Adipose tissue (tissue), 3 donors: ENCODE data around the gene PTCH2. TPM values are rescaled to one million over a fixed set of nuclear protein-coding genes. Genes with fewer than 3 reads are reported as not detected.

Experiments
- H3K27ac ChIP-seq: one replicate; pipeline ENCODE4 v1.5.1; 2013; ENCODE audit warnings: low read depth, low read length
- WGBS, 3 donors: extraction: QIAGEN DNeasy Blood & Tissue Kit; methylation state at CpG; one replicate each; pipeline ENCODE4 v1.1.7; 2013; 5-methylcytosine and 5-hydroxymethylcytosine counted together
- polyA plus RNA-seq, 3 donors: library from polyadenylated mRNA; stranded (reverse); fragments of 200-250 nt; gene quantifications; one replicate each; pipeline ENCODE4 v1.2.3, GENCODE V29; 2013
- donor health status: healthy with polysubstance abuse.
- donor health status: Bipolar disorder and iron deficiency.
- donor health status: healthy.

PTCH2 gene, protein sequence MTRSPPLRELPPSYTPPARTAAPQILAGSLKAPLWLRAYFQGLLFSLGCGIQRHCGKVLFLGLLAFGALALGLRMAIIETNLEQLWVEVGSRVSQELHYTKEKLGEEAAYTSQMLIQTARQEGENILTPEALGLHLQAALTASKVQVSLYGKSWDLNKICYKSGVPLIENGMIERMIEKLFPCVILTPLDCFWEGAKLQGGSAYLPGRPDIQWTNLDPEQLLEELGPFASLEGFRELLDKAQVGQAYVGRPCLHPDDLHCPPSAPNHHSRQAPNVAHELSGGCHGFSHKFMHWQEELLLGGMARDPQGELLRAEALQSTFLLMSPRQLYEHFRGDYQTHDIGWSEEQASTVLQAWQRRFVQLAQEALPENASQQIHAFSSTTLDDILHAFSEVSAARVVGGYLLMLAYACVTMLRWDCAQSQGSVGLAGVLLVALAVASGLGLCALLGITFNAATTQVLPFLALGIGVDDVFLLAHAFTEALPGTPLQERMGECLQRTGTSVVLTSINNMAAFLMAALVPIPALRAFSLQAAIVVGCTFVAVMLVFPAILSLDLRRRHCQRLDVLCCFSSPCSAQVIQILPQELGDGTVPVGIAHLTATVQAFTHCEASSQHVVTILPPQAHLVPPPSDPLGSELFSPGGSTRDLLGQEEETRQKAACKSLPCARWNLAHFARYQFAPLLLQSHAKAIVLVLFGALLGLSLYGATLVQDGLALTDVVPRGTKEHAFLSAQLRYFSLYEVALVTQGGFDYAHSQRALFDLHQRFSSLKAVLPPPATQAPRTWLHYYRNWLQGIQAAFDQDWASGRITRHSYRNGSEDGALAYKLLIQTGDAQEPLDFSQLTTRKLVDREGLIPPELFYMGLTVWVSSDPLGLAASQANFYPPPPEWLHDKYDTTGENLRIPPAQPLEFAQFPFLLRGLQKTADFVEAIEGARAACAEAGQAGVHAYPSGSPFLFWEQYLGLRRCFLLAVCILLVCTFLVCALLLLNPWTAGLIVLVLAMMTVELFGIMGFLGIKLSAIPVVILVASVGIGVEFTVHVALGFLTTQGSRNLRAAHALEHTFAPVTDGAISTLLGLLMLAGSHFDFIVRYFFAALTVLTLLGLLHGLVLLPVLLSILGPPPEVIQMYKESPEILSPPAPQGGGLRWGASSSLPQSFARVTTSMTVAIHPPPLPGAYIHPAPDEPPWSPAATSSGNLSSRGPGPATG
- under 1 TPM; 0.26 to 0.56 (median 0.37) TPM for polyA plus RNA-seq

DNA sequence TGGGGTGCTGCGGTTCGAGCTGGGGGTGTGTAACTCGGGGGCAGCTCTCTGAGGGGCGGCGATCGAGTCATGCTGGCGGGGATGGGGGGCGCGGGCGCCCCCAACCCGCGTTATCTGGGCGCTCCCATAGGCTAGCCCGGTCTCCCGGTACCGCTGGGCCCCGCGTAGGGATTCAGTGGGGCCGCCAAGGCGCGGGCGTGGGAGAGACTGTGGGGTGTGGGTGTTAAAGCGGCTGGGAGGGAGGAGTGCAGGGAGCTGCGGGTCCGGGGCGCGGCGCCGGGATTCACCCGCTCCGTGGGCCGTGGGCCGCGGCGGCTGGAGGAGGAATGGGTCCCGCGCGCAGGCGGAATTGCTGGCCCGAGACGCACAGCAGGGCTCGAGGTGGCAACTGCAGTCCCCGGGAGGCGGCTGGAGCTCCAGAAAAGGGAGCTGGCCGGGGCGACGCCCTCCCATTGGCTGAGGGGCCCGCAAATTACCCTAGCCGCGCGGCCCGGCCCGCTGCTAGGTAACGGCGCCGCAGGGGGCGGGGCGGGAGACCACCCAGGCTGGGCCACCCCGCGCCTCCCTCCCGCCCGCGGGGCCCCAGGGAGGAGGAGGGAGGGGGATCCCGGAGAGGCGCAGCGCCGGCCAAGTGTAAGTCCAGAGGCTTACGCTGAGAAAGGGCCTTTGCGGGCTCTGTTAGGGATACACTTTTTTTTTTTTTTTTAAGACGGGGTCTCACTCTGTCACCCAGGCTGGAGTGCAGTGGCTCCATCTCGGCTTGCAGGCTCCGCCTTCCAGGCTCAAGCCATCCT lies at the start of gene PTCH2:
Gene PTCH2 (minus strand): TSS at position 392 of the 794 bp plus-strand sequence. CDS start 321 bp downstream, at position 71.
- no peak within 1 kb of the TSS for H3K27ac ChIP-seq
- 2 to 5% (median 2%) methylated on average over 50 to 72 of the region's 72 CpGs for WGBS, 3 donors

DNA sequence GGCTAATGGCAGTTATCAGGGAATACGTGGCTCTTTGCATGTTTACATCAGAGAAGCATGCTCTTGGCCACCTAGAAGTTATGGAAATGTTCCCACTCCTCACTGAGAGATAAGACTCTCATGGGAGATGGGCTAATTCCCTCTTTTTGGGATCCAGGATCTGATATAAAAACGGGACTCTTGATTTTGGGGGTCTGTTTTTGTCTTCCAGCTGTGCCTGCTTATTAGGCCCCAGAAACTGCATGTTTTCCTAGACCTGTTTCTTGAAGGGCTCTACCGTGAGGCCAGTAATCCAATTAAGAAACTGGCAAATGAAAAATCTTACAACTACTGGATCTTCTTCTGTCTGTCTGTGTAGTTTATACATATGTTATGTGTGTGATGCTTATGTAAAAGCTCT lies 47.0 kb upstream of the PTCH2 start:
- no peak overlapping the region for H3K27ac ChIP-seq
- 89 to 97% (median 92%) methylated on average over 3 of the region's 3 CpGs for WGBS, 3 donors

DNA sequence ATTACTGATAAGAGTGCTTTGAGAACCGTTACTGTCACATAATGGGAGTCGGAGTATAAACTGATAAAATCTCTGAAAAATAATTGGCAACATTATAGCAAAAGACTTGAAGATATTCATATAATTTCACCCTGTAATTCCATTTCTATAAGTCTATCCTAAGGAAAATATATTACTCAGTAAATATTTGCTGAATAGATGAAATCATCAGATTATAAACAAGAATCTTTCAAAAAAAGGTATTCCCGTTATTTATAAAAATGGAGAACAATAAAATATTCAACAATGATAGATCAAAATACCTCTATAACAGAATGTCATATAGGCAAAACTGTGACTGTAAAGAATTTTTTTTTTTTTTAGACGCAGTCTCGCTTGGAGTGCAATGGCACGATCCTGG lies 42.4 kb upstream of the PTCH2 start:
- 86 to 97% (median 87%) methylated on average over 6 of the region's 6 CpGs for WGBS, 3 donors
- H3K27ac ChIP-seq = no peak overlapping the region

DNA sequence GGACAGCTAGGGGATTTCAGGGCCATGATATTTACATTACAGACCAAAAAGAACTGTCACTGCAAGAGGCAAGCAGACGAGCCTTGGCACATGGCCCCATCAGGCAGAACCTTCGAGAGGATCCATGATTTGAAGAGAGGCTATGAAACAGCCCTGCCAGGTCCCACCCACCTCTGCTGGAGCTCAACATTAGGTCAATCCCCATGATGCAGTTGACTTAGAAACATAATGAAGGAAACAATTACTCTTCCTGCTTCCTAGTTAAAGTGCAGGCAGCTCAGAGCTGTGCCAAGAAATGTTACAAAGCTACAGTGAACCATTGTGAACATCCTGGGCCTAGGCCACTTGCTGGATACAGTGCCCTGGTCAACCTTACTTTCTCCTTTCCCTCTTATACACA lies 41.7 kb upstream of the PTCH2 start:
- no peak overlapping the region for H3K27ac ChIP-seq
- 47 to 67% (median 48%) methylated on average over 2 of the region's 2 CpGs for WGBS, 3 donors

DNA sequence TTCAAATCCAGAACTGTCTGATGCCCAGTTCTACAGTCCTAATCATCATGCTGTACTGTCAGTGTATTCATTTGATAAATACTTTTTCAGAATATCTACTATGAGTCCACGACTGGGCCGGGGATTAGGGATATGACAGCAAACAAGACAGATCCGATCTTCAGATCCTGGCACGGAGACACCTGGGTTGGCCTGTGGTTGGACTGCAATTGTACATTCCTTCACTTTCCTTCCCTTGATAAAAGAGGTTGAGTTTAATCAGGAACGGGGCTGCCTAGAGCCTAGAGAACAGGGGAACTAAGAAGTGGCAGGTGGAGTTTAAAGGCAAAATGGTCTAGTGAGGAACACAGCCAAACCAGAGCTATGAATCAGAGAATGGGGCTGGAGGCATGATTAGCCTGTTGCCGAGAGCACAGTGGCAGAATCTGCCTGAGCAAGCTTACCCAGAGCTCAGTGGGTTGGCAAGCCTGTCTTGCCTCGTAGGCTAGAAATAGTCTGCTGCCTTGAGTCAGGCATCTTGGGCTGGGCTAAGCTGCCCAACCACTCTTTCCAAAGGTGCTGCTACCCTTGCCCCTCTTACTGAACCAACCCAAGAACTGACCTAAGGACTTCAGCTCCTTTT lies 38.1 kb upstream of the PTCH2 start:
- WGBS, 3 donors = 87 to 96% (median 92%) methylated on average over 7 of the region's 7 CpGs

DNA sequence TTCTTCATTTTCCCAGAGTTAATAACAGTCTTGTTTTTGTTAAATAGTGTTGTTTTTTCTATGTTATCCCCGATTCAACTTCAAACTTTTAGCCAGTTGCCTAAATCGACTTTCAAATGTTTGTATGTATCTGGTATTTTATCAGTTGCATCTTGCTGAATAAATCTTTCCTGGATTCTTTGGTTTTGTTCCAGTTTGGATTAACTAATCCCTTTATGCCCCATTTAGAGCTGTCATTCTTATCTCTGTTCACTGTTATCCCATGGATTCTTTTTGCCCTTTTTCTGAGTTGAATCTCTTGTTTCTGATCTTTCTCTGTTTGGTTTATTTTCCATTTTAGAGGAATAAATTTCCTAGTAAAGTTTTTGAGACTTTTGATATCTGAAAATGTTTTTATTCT lies 31.1 kb upstream of the PTCH2 start:
- WGBS, 3 donors = 64 to 90% (median 78%) methylated on average over 2 of the region's 2 CpGs
- H3K27ac ChIP-seq = no peak overlapping the region

More for the DNA sequence above, 38.1 kb upstream of the PTCH2 start:
- H3K27ac ChIP-seq = no peak overlapping the region

DNA sequence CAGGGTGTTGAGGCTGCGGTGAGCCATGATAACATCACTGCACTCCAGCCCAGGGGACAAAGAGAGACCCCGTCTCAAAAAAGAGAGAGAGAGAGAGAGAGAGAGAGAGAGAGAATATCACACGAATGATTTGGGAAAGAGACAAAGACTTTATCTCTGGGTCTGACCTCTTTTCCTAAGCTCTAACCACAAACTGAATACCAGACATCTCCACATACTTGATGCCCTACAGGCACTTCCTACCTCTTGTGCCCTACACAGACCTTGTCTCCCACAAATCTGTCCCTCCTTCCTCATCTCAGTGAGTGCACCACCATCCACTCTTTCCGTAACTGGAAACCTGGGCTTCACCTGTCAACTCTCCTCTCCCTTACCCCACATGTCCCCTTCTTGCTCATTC lies 27.0 kb upstream of the PTCH2 start:
- WGBS, 3 donors = 84 to 100% (median 94%) methylated on average over 4 of the region's 4 CpGs
- no peak overlapping the region for H3K27ac ChIP-seq

DNA sequence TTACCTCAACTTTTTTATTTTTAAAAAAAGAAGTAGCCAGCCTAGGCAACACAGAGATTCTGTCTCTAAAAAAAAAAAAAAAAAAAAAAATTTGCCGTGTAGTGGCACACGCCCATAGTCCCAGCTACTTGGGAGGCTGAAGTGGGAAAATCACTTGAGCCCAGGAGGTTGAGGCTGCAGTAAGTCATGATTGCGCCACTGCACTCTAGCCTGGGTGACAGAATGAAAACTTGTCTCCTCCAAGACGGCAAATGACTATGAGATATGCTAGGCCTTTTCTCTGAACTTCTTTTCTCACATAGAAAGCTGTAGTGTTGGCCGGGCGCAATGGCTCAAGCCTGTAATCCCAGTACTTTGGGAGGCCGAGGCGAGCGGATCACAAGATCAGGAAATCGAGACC lies 24.7 kb upstream of the PTCH2 start:
- H3K27ac ChIP-seq = no peak overlapping the region
- WGBS, 3 donors = 92 to 98% (median 97%) methylated on average over 10 of the region's 10 CpGs

DNA sequence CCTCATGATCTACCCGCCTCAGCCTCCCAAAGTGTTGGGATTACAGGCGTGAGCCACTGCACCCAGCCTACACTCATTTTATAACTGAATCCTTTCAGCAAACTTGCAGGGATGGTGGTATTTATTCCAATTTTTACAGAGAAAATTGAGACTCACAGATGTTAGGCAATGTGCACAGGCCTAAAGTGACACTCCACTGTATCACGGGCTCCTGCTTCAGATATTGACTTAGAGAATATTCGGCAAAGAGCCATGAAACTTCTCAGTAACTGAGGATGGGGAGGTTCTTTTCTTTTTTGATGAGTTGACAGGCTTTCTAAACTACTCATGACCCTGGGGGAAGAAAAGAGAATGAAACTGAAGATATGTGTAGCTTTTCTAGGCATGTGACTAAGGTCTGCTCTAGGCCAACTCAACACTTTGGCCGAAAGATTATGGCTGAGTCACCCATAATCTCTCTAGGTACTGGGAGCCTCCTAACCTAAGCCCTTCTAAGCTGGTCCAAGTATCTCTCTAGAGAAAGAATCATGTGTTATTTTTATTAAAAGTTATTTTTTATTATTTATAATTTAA lies 19.9 kb upstream of the PTCH2 start:
- H3K27ac ChIP-seq = no peak overlapping the region
- 75 to 90% (median 76%) methylated on average over 5 of the region's 5 CpGs for WGBS, 3 donors

DNA sequence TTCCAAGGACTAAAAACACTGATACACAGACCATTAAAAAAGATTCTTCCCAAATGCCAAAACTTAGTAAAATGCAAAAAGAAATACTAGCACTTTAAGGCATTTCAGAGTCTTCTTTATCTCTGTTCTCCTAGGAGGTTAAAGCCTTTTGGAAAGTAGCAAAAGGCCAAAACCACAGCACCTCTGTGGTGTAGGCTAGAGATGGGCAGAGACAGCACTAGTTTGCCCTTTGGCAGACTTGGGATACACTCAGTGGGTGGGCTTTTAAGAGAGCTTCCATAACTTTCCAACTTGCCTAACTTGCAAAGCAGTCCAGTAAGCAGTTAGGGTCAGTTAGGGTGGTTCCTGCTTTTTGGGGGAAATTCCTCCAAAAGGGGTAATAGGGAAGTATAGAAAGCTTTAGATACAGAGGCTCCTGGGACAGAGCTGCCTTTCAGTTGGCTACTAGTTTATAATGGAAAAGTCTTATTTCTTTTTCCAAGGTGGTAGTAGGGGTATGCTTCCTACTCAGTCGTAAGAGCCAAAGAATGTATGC lies 17.9 kb upstream of the PTCH2 start:
- 67 to 74% (median 69%) methylated on average over 1 of the region's 1 CpG for WGBS, 3 donors
- H3K27ac ChIP-seq = no peak overlapping the region

DNA sequence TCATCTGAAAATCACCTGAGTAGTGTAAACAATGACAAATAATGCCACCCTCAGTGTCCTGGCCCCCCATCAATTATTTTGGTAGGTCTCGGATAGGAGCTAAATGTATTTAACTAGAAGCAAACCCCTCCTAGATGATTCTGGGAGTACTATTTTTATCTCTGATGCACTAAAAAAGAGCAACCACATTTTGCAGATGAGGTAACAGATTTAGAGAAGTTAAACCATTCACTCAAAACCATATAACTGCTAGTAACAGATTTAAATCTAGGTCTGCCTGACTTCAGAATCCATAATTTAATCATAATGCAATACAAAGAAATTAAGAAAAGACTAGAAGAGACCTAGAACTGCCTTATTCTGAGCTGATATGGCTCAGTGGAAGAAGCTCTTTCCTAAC lies 17.3 kb upstream of the PTCH2 start:
- 72 to 94% (median 73%) methylated on average over 1 of the region's 1 CpG for WGBS, 3 donors

DNA sequence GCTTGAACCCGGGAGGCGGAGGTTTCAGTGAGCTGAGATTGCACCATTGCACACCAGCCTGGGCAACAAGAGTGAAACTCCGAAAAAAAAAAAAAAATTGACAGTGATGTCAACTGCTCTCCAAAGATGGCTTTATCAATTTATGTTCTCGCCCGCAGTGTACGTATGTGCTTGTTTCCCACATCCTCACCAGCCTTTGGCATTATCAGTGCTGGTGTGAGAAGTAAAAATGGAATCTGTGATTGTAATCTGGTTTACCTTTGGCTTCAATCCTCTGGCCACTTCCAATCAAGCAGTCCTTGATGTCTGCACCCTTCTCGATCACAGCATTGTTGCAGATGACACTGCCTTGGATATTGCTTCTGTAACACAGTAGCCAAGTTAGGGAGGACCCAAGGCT lies 14.4 kb upstream of the PTCH2 start:
- 93 to 96% (median 95%) methylated on average over 7 of the region's 7 CpGs for WGBS, 3 donors
- H3K27ac ChIP-seq = no peak overlapping the region

More for the DNA sequence above, 17.3 kb upstream of the PTCH2 start:
- no peak overlapping the region for H3K27ac ChIP-seq

DNA sequence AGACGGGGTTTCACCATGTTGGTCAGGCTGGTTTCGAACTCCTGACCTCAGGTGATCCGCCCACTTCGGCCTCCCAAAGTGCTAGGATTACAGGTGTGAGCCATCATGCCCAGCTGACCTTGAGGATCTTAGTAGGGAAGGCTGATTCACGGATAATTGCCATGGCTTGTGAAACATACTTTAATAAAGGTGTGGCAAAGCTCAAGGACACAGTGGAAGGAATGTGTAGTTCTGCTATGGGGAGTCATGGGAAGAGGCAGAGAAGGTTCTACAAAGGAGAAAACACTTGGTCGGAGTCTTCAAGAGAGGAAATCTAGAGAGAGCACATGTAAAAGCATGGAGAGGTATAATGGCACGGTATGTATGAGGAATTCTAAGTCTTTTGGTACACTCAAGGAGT lies 12.7 kb upstream of the PTCH2 start:
- 77 to 98% (median 84%) methylated on average over 7 of the region's 7 CpGs for WGBS, 3 donors
- no peak overlapping the region for H3K27ac ChIP-seq

DNA sequence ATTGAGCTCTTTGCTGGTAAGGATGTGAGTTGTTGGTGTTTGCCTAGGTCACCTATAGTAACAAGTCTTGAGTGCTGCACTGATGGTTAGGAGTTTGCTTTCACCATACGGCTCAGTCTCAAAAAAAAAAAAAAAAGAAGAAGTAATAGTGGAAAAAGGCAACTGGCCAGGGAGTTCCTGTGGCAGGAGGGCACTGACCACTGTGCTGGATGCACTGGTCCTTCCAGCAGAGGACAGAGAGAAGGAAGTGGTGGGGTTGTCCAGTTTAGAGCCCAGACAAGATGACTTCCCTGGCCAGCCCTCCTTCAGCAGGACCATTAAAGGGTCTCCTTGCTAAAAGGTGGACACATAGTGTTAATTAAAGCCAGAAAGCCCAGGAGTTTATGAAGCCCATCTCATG lies 11.9 kb upstream of the PTCH2 start:
- 58 to 100% (median 84%) methylated on average over 1 of the region's 1 CpG for WGBS, 3 donors
- H3K27ac ChIP-seq = no peak overlapping the region

DNA sequence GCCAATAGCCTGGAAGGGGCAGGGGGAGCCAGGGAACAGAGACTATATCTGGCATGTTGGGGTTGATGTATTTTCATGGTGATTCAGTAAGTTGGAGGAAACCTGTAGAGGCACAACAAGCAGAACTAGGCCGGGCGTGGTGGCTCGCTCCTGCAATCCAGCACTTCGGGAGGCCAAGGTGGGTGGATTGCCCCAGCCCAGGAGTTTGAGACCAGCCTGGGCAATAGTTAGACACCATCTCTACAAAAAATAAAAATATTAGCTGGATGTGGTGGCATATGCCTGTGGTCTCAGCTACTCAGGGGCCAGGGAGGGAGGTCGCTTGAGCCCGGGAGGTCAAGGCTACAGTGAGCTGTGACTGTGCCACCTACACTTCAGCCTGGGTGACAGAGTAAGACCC lies 10.1 kb upstream of the PTCH2 start:
- WGBS, 3 donors = 96 to 99% (median 99%) methylated on average over 6 of the region's 6 CpGs
- no peak overlapping the region for H3K27ac ChIP-seq

DNA sequence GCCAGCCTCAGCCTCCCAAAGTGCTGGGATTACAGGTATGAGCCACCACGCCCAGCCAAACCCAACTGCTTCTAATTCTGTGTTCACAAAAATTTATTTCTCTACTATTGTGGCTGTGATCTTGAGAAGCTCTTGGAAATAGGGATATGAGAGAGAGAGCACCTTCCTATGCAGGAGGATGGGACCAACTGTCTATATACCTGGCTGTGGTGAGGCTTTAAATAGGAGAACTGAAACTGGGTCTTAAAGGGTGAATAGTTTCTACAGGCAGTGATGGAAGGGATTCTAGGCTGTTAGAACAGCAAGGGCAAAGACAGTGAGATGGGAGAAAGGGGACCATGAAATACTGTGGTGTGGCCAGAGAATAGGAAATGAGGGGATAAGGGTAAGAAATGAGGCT lies 8.3 kb upstream of the PTCH2 start:
- 94 to 100% (median 100%) methylated on average over 1 of the region's 1 CpG for WGBS, 3 donors
- H3K27ac ChIP-seq = no peak overlapping the region

DNA sequence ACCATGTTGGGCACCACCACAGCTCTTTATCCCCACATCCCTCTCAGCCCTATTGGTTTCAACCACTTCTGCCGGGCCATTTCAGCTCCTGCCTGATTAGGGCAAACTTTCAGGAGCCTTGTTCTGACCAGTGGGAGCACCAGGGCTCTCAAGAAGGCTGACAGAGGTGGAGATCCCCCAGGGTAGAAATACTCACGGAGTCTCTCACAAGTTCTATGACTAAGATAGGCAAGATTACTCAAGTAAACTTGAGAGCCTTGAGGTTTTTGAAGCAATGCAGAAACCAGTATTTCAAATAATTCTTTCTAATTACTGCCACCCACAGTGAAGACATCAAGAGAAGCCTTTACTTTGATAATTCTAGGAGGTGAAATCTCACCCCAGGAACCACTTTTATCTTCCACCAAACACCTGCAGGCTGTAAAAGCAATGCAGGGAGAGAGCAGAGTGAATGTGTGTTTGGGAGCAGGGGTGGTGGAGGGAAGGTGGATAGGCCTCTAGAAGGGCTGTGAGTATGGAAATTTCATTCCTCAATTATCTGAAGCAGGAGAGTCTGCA lies 6.6 kb upstream of the PTCH2 start:
- 86 to 89% (median 87%) methylated on average over 2 of the region's 2 CpGs for WGBS, 3 donors
- no peak overlapping the region for H3K27ac ChIP-seq
